GM23338 (cell line): ENCODE measurements around the gene TMEM170B.

Experiments
- CTCF ChIP-seq, 2 experiments: fragments of 200-600 bp in 1 of 2; sonication (generic) in 1 of 2; conservative IDR thresholded peaks; 2 replicates each; pipeline versions ENCODE4 v1.5.1 to v1.6.1; 2016 to 2017; ENCODE audit warnings: antibody characterized with exemption in 2 of 2, low read depth in 2 of 2, mild to moderate bottlenecking in 2 of 2, moderate library complexity in 1 of 2
- EZH2phosphoT487 ChIP-seq: fragments of 200-600 bp; sonication (generic); IDR thresholded peaks from one replicate; pipeline ENCODE4 v1.8.1; 2018; ENCODE audit warnings: antibody characterized with exemption; ENCODE audit not compliant: unreplicated experiment
- NANOG ChIP-seq: IDR thresholded peaks from 2 replicates; pipeline ENCODE4 v1.6.1; 2016; ENCODE audit warnings: antibody characterized with exemption, borderline replicate concordance
- POLR2AphosphoS5 ChIP-seq: IDR thresholded peaks from 2 replicates; pipeline ENCODE4 v1.6.1; 2016; ENCODE audit warnings: antibody characterized with exemption, low read depth
- ZNF114 ChIP-seq: fragments of 250-450 bp; sonication (Bioruptor Pico); IDR thresholded peaks from 2 replicates; pipeline ENCODE4 v1.5.0; 2020; ENCODE audit warnings: mild to moderate bottlenecking, moderate library complexity

- TF ChIP-seq CTCF (conservative IDR thresholded peaks at IDR 0.05; ENCODE audit: low read depth in 2 of 2) (no peak), EZH2phosphoT487 (no peak), POLR2AphosphoS5 (no peak), ZNF114 (CRISPR knock-in tag) (no peak), NANOG (no peak)
Observed at GRCh38 chr6:11522812-11523605, 14.5 kb upstream of the TMEM170B start.
